Measurements from ENCODE around the gene PSPH. TPM values are rescaled to one million over a fixed set of nuclear protein-coding genes. Genes with fewer than 3 reads are reported as not detected.

The PSPH gene
- total and polyA plus RNA-seq, 2 donors (not counting 3 experiments of a cell fraction or from before 2014, with no cell fraction given): 11.8 to 24.2 TPM

DNA sequence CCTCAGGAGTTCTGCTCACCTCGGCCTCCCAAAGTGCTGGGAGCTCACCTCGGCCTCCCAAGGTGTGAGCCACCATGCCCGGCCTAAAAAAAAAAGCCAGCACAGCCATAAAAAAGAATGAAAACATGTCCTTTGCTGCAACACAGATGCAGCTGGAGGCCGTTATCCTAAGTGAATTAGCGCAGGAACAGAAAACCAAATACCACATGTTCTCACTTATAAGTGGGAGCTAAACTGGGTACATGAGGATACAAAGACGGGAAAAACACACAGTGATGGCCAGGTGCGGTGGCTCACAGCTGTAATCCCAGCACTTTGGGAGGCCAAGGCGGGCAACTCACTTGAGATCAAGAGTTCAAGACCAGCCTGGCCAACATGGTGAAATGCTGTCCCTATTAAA lies 20.9 kb downstream of the PSPH start:
- DNase-seq (ENCODE audit: low read depth, low spot score) (no peak), FAIRE-seq (no peak)
- no TSS peak for BruUV-seq (replicated peaks)
- intact Hi-C loops (cut with micrococcal nuclease): no loop called here
- CTCF ChIA-PET: no interaction called here
- no peaks in the 10 kb centered on the region for H3K79me2 ChIP-seq (ENCODE audit: control insufficient read depth, insufficient read depth, low read length)
- no peak overlapping the region for H3K27ac ChIP-seq (ENCODE audit: insufficient read depth, low read depth, low read length)
- H3K27me3 ChIP-seq (ENCODE audit: control insufficient read depth in 2 of 2, insufficient read depth in 2 of 2, low read length in 2 of 2): no peaks in the 10 kb centered on the region
- dilution Hi-C loops (cut with MboI; ENCODE audit: extremely low pct_ligation_motif_present, low sequenced_read_pairs): no loop called here
- H3K4me2 ChIP-seq (ENCODE audit: insufficient read depth, low read length): no peak overlapping the region
- no peak overlapping the region for H2AFZ ChIP-seq (ENCODE audit: low read depth, low read length)
- H3K4me1 ChIP-seq (ENCODE audit: control insufficient read depth, extremely low read depth, insufficient read depth, low read length): peaks cover 5% of the 10 kb centered on the region
- H3K36me3 ChIP-seq (ENCODE audit: control insufficient read depth in 2 of 2, extremely low read depth in 1 of 2, insufficient read depth in 2 of 2, low read length in 2 of 2): peaks cover 0 to 3% of the 10 kb centered on the region in 2 experiments
- no peaks in the 10 kb centered on the region for H4K20me1 ChIP-seq (replicated peaks; ENCODE audit: control insufficient read depth, extremely low read depth, insufficient read depth, low read length)
- H3K9ac ChIP-seq (replicated peaks; ENCODE audit: extremely low read depth, insufficient read depth, low read length): no peak overlapping the region
- TF ChIP-seq, protein P1, sequence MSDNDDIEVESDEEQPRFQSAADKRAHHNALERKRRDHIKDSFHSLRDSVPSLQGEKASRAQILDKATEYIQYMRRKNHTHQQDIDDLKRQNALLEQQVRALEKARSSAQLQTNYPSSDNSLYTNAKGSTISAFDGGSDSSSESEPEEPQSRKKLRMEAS (IDR thresholded peaks at IDR 0.05; ENCODE audit: insufficient read depth, insufficient read length): no peak
- no peak for TF ChIP-seq POLR2AphosphoS5 (IDR thresholded peaks at IDR 0.05; ENCODE audit: insufficient read depth, low read depth, low read length)
- TF ChIP-seq JUN (IDR thresholded peaks at IDR 0.05; ENCODE audit: borderline replicate concordance, insufficient read depth, insufficient read length, low read depth): no peak
- H3K4me3 ChIP-seq (replicated peaks in 1 of 3; ENCODE audit: insufficient read depth in 1 of 3, low read depth in 1 of 3, low read length in 3 of 3): no peak overlapping the region
- POLR2A ChIA-PET: interaction anchor here (0.7 kb wide), 1 partner anchor 15 kb away, joined by 3 read pairs; no protein-coding TSS in a partner anchor
- no peaks in the 10 kb centered on the region for H3K9me3 ChIP-seq (replicated peaks; ENCODE audit: control insufficient read depth, insufficient read depth, low read length)
- H3K9me1 ChIP-seq (replicated peaks; ENCODE audit: control insufficient read depth, extremely low read depth, insufficient read depth, low read length): no peaks in the 10 kb centered on the region

DNA sequence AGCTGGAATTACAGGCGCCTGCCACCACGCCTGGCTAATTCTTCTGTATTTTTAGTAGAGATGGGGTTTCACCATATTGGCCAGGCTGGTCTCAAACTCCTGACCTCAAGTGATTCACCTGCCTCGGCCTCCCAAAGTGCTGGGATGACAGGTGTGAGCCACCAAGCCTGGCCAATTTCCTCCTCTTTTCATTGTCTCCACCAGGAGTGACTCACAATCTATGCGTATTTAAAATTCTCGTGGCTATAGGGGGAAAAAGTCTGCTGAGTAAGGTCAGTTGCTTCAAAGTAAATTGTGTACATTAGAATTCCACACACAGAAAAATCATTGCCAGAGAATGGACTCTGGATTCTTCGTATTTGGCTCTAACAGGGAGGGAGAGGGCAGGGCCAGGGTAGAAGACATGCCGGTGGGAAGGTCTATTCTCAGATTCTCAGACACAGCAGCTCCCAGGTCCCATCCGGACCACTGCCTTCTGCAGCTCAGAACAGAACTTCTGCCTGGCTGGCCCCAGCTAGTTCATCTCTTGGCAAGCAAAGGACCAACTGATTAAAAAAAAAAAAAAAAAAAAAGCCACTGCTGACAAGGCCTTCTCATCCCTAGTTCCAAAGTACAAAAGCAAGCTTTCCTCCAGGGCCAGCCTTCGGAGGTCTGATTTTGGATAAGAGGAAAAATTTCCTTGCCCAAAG lies 22.2 kb downstream of the PSPH start:
- no peak overlapping the region for H3K27ac ChIP-seq (ENCODE audit: insufficient read depth, low read depth, low read length)
- intact Hi-C loops (cut with micrococcal nuclease) (no loop called here), dilution Hi-C loops (cut with MboI; ENCODE audit: extremely low pct_ligation_motif_present, low sequenced_read_pairs) (no loop called here)
- H3K9me3 ChIP-seq (replicated peaks; ENCODE audit: control insufficient read depth, insufficient read depth, low read length): no peaks in the 10 kb centered on the region
- H4K20me1 ChIP-seq (replicated peaks; ENCODE audit: control insufficient read depth, extremely low read depth, insufficient read depth, low read length): no peaks in the 10 kb centered on the region
- no peak overlapping the region for H2AFZ ChIP-seq (ENCODE audit: low read depth, low read length)
- H3K4me2 ChIP-seq (ENCODE audit: insufficient read depth, low read length): no peak overlapping the region
- FAIRE-seq (no peak), DNase-seq (ENCODE audit: low read depth, low spot score) (no peak)
- TF ChIP-seq FOS (IDR thresholded peaks at IDR 0.05; ENCODE audit: borderline replicate concordance, insufficient read depth, low read length): no peak
- TF ChIP-seq JUN (IDR thresholded peaks at IDR 0.05; ENCODE audit: borderline replicate concordance, insufficient read depth, insufficient read length, low read depth): no peak
- TF ChIP-seq, protein P1 (IDR thresholded peaks at IDR 0.05; ENCODE audit: insufficient read depth, insufficient read length): no peak
- no peak for TF ChIP-seq POLR2AphosphoS5 (IDR thresholded peaks at IDR 0.05; ENCODE audit: insufficient read depth, low read depth, low read length)
- TF ChIP-seq, protein P2, sequence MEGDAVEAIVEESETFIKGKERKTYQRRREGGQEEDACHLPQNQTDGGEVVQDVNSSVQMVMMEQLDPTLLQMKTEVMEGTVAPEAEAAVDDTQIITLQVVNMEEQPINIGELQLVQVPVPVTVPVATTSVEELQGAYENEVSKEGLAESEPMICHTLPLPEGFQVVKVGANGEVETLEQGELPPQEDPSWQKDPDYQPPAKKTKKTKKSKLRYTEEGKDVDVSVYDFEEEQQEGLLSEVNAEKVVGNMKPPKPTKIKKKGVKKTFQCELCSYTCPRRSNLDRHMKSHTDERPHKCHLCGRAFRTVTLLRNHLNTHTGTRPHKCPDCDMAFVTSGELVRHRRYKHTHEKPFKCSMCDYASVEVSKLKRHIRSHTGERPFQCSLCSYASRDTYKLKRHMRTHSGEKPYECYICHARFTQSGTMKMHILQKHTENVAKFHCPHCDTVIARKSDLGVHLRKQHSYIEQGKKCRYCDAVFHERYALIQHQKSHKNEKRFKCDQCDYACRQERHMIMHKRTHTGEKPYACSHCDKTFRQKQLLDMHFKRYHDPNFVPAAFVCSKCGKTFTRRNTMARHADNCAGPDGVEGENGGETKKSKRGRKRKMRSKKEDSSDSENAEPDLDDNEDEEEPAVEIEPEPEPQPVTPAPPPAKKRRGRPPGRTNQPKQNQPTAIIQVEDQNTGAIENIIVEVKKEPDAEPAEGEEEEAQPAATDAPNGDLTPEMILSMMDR (IDR thresholded peaks at IDR 0.05; ENCODE audit: extremely low read depth in 1 of 2, insufficient read depth in 1 of 2, low read depth in 1 of 2, low read length in 2 of 2): no peak
- TF ChIP-seq GATA2 (IDR thresholded peaks at IDR 0.05; ENCODE audit: insufficient read depth, insufficient read length, low read depth, low read length): no peak
- no peak for TF ChIP-seq MYC (IDR thresholded peaks at IDR 0.05; ENCODE audit: low read depth, low read length)
- no peak for TF ChIP-seq EZH2 (IDR thresholded peaks at IDR 0.05; ENCODE audit: borderline replicate concordance, low read depth, low read length, severe bottlenecking)
- TF ChIP-seq POLR2A (IDR thresholded peaks at IDR 0.05; ENCODE audit: low read depth, low read length): no peak
- no peak overlapping the region for H3K4me3 ChIP-seq (replicated peaks in 1 of 3; ENCODE audit: insufficient read depth in 1 of 3, low read depth in 1 of 3, low read length in 3 of 3)
- no TSS peak for BruUV-seq (replicated peaks)
- ChIA-PET POLR2A (no interaction called here), CTCF (interaction anchor here (1.3 kb wide), 1 partner anchor 45 kb away, joined by 5 read pairs; no protein-coding TSS in a partner anchor)
- no peaks in the 10 kb centered on the region for H3K9me1 ChIP-seq (replicated peaks; ENCODE audit: control insufficient read depth, extremely low read depth, insufficient read depth, low read length)
- H3K27me3 ChIP-seq (ENCODE audit: control insufficient read depth in 2 of 2, insufficient read depth in 2 of 2, low read length in 2 of 2): no peaks in the 10 kb centered on the region
- peaks cover 0 to 3% of the 10 kb centered on the region in 2 experiments for H3K36me3 ChIP-seq (ENCODE audit: control insufficient read depth in 2 of 2, extremely low read depth in 1 of 2, insufficient read depth in 2 of 2, low read length in 2 of 2)
- H3K79me2 ChIP-seq (ENCODE audit: control insufficient read depth, insufficient read depth, low read length): no peaks in the 10 kb centered on the region
- H3K9ac ChIP-seq (replicated peaks; ENCODE audit: extremely low read depth, insufficient read depth, low read length): no peak overlapping the region
- peaks cover 5% of the 10 kb centered on the region for H3K4me1 ChIP-seq (ENCODE audit: control insufficient read depth, extremely low read depth, insufficient read depth, low read length)

Measured in endothelial cell of umbilical vein (primary cell).